ENCODE measurements around the gene CHD5. TPM values are rescaled to one million over a fixed set of nuclear protein-coding genes. Genes with fewer than 3 reads are reported as not detected.

Gene CHD5
- total RNA-seq, 1 experiment from 2014 or later, result 62.9 TPM

GRCh38 chr1:6093071-6093470 lies 87.0 kb downstream of the CHD5 start:
- intact Hi-C loops (cut with micrococcal nuclease; ENCODE audit: unreplicated experiment), result no loop called here
- Histone ChIP-seq H3K9me3 (ENCODE audit: control insufficient read depth, insufficient read depth, low read depth, low read length) (no peaks in the 10 kb centered on the region), H3K27ac (ENCODE audit: low read length) (no peak overlapping the region), H3K4me1 (ENCODE audit: control insufficient read depth, insufficient read depth, low read length) (no peaks in the 10 kb centered on the region), H3K36me3 (ENCODE audit: control insufficient read depth, insufficient read depth, low read length) (no peaks in the 10 kb centered on the region), H3K4me3 (ENCODE audit: low read depth in 2 of 2, low read length in 2 of 2) (no peak overlapping the region), H3K27me3 (ENCODE audit: control insufficient read depth, insufficient read depth, low read length) (no peaks in the 10 kb centered on the region)
- DNase-seq (ENCODE audit: low read depth, low spot score) (no peak), ATAC-seq (no peak)
- in situ Hi-C loops (cut with HindIII; ENCODE audit: low pct_unique_long_range_greater_than_20kb, low sequenced_read_pairs), result no loop called here
- BruUV-seq (replicated peaks), result no TSS peak
- TF ChIP-seq SIN3A (IDR thresholded peaks at IDR 0.05; ENCODE audit: borderline replicate concordance, insufficient read depth, low read depth, low read length) (no peak), POLR2AphosphoS5 (IDR thresholded peaks at IDR 0.05; ENCODE audit: low read depth, low read length) (no peak), CTCF (IDR thresholded peaks at IDR 0.05) (no peak), TCF7L2 (IDR thresholded peaks at IDR 0.05; ENCODE audit: low read depth, low read length) (no peak), REST (IDR thresholded peaks at IDR 0.05; ENCODE audit: insufficient read depth in 1 of 2, low read depth in 2 of 2, low read length in 1 of 2) (no peak)
- POLR2A ChIA-PET, result interaction anchor here (0.6 kb wide), 1 partner anchor 8 kb away, joined by 8 read pairs; no protein-coding TSS in a partner anchor
- CTCF ChIA-PET, result no interaction called here

- Histone ChIP-seq H3K27ac (ENCODE audit: low read length) (no peak overlapping the region), H3K36me3 (ENCODE audit: control insufficient read depth, insufficient read depth, low read length) (no peaks in the 10 kb centered on the region), H3K4me1 (ENCODE audit: control insufficient read depth, insufficient read depth, low read length) (no peaks in the 10 kb centered on the region), H3K27me3 (ENCODE audit: control insufficient read depth, insufficient read depth, low read length) (no peaks in the 10 kb centered on the region), H3K4me3 (ENCODE audit: low read depth in 2 of 2, low read length in 2 of 2) (no peak overlapping the region), H3K9me3 (ENCODE audit: control insufficient read depth, insufficient read depth, low read depth, low read length) (no peaks in the 10 kb centered on the region)
- TF ChIP-seq SIN3A (IDR thresholded peaks at IDR 0.05; ENCODE audit: borderline replicate concordance, insufficient read depth, low read depth, low read length), result no peak
- no peak for TF ChIP-seq TCF7L2 (IDR thresholded peaks at IDR 0.05; ENCODE audit: low read depth, low read length)
- no peak for TF ChIP-seq REST (IDR thresholded peaks at IDR 0.05; ENCODE audit: insufficient read depth in 1 of 2, low read depth in 2 of 2, low read length in 1 of 2)
- no peak for TF ChIP-seq CTCF (IDR thresholded peaks at IDR 0.05)
- no peak for TF ChIP-seq POLR2AphosphoS5 (IDR thresholded peaks at IDR 0.05; ENCODE audit: low read depth, low read length)
- in situ Hi-C loops (cut with HindIII; ENCODE audit: low pct_unique_long_range_greater_than_20kb, low sequenced_read_pairs), result no loop called here
- DNase-seq (ENCODE audit: low read depth, low spot score) (no peak), ATAC-seq (no peak)
- no TSS peak for BruUV-seq (replicated peaks)
- intact Hi-C loops (cut with micrococcal nuclease; ENCODE audit: unreplicated experiment), result no loop called here
- ChIA-PET CTCF (no interaction called here), POLR2A (no interaction called here)
Measured at GRCh38 chr1:6092211-6092610, 87.9 kb downstream of the CHD5 start.
